ENCODE data around the gene CFAP20. TPM values are rescaled to one million over a fixed set of nuclear protein-coding genes. Genes with fewer than 3 reads are reported as not detected.
A peak's percentile ranks its signal among the peaks of the same experiment; 100 is the strongest.

The CFAP20 gene
- 10 to 100 TPM; 14.8 to 48.3 (median 25.7) TPM for total RNA-seq

DNA sequence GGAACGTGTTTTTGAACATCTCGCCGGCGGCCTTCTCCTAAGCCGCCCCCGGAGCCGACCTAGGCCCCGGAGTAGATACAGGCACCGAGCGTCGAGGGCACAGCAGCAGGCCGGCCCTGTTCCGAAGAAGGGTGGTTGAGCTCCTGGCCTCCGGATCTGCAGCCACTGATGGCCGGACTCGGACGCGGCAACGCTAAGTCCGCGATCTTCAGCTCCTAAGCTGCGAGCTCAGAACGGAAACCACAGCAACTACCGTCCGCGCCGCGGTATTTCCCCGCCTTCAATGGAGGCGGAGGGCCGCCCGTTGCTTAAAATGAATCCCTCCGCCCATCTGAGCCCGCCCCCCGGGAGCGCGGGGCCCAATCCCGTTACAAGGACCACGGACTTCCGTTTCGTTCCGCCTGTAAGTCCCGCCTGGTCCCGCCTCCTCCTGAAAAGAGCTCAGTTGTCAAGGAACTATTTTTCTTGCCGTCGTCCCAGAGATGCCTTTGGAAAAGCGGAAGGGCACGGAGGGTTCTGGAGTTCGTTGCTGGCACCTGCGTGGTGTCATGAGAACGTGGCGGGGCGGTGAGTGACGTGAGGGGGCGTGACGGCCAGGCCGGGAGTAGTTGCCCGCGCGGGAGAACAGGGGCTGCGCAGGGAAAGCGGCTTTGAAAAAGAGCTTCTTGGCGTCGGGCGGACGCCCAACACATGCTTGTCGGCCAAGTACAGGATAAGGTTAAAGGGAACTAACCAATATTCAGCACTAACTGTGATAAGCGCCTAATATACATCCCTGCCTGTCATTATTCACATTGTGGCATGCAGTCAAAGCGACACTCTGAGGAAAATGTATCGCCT is at the start of gene CFAP20:
Gene CFAP20 (minus strand): TSS at position 285 of the 840 bp plus-strand sequence. CDS start 266 bp downstream, at position 19.
- peak; percentile 76 to 83 for TF ChIP-seq POLR2A (IDR thresholded peaks at IDR 0.05)
- TF ChIP-seq EP300 (IDR thresholded peaks at IDR 0.05), result no peak
- TF ChIP-seq, protein P1, sequence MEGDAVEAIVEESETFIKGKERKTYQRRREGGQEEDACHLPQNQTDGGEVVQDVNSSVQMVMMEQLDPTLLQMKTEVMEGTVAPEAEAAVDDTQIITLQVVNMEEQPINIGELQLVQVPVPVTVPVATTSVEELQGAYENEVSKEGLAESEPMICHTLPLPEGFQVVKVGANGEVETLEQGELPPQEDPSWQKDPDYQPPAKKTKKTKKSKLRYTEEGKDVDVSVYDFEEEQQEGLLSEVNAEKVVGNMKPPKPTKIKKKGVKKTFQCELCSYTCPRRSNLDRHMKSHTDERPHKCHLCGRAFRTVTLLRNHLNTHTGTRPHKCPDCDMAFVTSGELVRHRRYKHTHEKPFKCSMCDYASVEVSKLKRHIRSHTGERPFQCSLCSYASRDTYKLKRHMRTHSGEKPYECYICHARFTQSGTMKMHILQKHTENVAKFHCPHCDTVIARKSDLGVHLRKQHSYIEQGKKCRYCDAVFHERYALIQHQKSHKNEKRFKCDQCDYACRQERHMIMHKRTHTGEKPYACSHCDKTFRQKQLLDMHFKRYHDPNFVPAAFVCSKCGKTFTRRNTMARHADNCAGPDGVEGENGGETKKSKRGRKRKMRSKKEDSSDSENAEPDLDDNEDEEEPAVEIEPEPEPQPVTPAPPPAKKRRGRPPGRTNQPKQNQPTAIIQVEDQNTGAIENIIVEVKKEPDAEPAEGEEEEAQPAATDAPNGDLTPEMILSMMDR (IDR thresholded peaks at IDR 0.05), result peak in 1 of 4 experiments; percentile 24
- TF ChIP-seq POLR2AphosphoS5 (IDR thresholded peaks at IDR 0.05), result peak; percentile 96
- peaks cover 0 to 42% (median 12%) of the 10 kb centered on the region in 3 donors for H3K4me1 ChIP-seq
- WGBS, 2 donors (ENCODE audit: low coverage in 1 of 2), result 4 to 12% methylated on average over 10 to 21 of the region's 70 CpGs
- peaks cover 0 to 5% (median 0%) of the 10 kb centered on the region in 3 donors for H3K9me3 ChIP-seq
- peak within 1 kb of the TSS; percentile 80 to 91 (median 90) for H3K27ac ChIP-seq
- H3K4me3 ChIP-seq, result peak within 1 kb of the TSS; percentile 87 to 98
- no peaks in the 10 kb centered on the region for H3K27me3 ChIP-seq
- no peaks in the 10 kb centered on the region for H3K36me3 ChIP-seq
- peak; percentile 99 for ATAC-seq

DNA sequence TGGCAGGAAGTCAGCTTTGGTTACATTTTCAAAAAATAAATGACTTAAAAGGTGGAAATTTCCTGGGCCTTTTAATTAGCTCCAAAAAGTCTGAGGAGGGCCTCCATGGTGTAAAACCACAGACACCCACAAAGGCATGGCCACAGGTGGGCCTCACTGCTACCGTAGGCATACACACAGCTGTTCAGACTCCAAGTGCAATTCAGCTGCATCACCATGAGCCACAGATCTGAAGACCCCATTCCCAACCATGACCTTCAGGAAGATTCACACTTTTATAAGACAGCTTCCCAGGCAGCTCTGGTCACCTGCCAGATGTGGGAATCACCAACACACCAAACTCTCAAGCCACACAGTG is 48.2 kb upstream of the CFAP20 start:
- Histone ChIP-seq H3K4me3 (no peak overlapping the region), H3K27me3 (no peaks in the 10 kb centered on the region), H3K27ac (no peak overlapping the region), H3K36me3 (peaks cover 0 to 76% of the 10 kb centered on the region in 2 donors), H3K4me1 (peaks cover 0 to 14% (median 0%) of the 10 kb centered on the region in 3 donors), H3K9me3 (no peaks in the 10 kb centered on the region)
- TF ChIP-seq POLR2A (IDR thresholded peaks at IDR 0.05) (no peak), EP300 (IDR thresholded peaks at IDR 0.05) (no peak), POLR2AphosphoS5 (IDR thresholded peaks at IDR 0.05) (no peak)
- TF ChIP-seq, protein P1 (IDR thresholded peaks at IDR 0.05), result no peak
- no CpG with 5 or more reads among the region's 1 CpG for WGBS, 2 donors (ENCODE audit: low coverage in 1 of 2)
- no peak for ATAC-seq

DNA sequence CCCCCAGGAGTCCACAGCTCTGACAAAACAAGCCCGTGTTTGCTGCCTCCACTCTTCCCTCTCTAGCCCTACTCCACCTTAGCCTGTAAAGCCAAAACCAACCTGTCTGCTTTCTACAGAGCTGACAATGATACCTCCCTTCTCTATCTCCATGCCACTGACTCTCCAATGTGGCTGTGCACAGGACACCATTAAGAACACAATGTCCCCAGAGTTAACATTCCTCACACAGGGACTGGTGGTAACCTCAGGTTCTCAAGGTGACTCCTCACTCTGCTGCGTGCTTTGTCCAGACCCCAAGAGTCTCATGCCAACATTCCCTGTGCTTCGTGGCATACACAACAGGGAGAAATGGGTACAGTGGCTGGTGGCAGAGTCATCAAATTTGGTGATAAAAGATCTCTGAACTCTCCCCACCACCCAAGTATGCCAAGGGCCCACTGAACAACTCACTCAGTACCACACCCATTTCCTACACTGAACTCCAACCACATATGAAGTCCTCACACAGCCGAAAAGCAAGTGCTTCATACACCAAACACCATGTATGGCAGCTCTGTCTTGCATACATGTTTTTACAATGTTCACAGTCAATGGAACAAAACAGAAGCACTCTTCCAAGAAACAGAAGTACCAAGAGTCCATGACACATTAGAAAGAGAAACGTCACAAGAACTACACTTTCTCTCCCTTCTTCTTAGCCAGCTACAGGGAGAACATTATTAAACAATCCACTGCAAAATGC is 47.6 kb upstream of the CFAP20 start:
- H3K9me3 ChIP-seq, result no peaks in the 10 kb centered on the region
- peaks cover 0 to 14% (median 0%) of the 10 kb centered on the region in 3 donors for H3K4me1 ChIP-seq
- H3K36me3 ChIP-seq, result peaks cover 0 to 78% of the 10 kb centered on the region in 2 donors
- H3K4me3 ChIP-seq, result no peak overlapping the region
- 75 to 87% methylated on average over 3 to 5 of the region's 5 CpGs for WGBS, 2 donors (ENCODE audit: low coverage in 1 of 2)
- TF ChIP-seq POLR2AphosphoS5 (IDR thresholded peaks at IDR 0.05), result no peak
- TF ChIP-seq POLR2A (IDR thresholded peaks at IDR 0.05), result no peak
- TF ChIP-seq EP300 (IDR thresholded peaks at IDR 0.05), result no peak
- TF ChIP-seq, protein P1 (IDR thresholded peaks at IDR 0.05), result no peak
- ATAC-seq, result no peak
- H3K27ac ChIP-seq, result no peak overlapping the region
- no peaks in the 10 kb centered on the region for H3K27me3 ChIP-seq

DNA sequence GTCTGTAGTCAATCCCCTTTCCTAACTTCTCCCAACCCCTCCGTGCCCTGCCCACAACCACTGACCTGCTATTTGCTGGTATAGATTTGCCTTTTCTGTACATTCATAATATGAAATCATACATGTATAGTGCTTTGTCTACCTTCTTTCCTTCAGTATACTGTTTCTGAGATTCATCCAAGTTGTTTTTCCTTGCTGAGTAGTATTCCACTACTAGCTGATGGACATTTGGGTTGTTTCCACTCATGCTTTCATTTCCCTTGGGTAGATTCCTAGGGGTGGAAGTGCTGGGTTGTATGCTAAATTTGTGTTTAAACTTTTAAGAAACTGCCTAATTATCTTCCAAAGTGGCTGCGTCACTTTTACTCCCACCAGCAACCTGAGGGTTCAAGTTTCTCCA is 41.0 kb upstream of the CFAP20 start:
- Histone ChIP-seq H3K9me3 (no peaks in the 10 kb centered on the region), H3K4me3 (no peak overlapping the region), H3K27me3 (no peaks in the 10 kb centered on the region), H3K27ac (no peak overlapping the region), H3K36me3 (peaks cover 9 to 100% of the 10 kb centered on the region in 2 donors), H3K4me1 (no peaks in the 10 kb centered on the region)
- no peak for TF ChIP-seq POLR2AphosphoS5 (IDR thresholded peaks at IDR 0.05)
- TF ChIP-seq, protein P1 (IDR thresholded peaks at IDR 0.05), result no peak
- ATAC-seq, result no peak
- 90 to 100% methylated on average over 1 to 2 of the region's 2 CpGs for WGBS, 2 donors (ENCODE audit: low coverage in 1 of 2)
